RCC 7860 (cell line): Measurements from ENCODE around the gene RANBP1.
A peak's percentile ranks its signal among the peaks of the same experiment; 100 is the strongest.

Experiments used
- DNase-seq: peaks from one replicate; pipeline ENCODE4 v3.0.0-alpha.2; 2015; ENCODE audit warnings: low spot score
- FAIRE-seq: peaks from 2 replicates; lab custom pipeline; 2012; peaks lifted over from hg19 to GRCh38; lab: Jason Lieb, UNC

The RANBP1 gene

DNA sequence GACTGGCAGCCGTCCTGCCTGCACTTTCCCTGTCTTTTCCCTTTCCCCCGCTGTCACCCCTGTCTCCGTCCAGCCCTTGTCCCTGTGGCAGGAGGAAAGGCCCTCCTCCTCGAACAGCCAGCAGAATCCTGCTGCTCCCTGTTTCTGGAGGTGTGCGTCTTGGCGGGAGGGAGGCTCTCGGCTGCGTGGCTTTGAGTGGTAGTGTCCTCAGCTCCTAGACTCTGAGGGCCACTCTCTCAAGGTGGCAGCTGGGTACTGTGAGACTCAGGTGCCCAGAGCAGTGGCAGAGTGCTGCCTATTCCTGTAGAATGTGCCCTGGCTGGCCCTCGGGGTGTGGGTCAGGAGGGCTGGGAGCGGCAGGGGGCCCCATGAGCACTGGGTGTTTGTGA lies 9.1 kb upstream of the RANBP1 start:
- DNase-seq (no peak), FAIRE-seq (no peak)

DNA sequence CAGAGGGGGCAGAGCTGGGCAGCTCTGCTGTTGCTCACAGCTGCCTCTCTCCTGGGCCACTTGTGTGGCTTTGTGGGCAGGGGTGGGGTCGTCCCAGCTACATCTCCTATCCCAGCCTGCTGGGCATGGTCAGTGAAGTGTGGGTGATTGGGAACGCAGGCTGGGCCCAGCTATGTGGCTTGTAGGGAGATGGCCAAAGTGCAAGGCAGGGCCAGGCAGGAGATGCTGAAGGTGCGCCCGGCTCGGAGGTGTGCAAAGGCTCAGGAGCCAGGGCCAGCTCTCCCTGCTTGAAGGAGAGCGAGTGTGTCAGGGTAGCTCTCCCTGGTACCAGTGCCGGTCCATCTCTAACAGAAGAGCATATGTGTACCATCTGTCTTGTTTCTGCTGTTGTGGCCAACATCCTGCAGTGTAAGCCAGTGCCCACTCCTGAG lies 8.4 kb upstream of the RANBP1 start:
- FAIRE-seq (no peak), DNase-seq (no peak)

DNA sequence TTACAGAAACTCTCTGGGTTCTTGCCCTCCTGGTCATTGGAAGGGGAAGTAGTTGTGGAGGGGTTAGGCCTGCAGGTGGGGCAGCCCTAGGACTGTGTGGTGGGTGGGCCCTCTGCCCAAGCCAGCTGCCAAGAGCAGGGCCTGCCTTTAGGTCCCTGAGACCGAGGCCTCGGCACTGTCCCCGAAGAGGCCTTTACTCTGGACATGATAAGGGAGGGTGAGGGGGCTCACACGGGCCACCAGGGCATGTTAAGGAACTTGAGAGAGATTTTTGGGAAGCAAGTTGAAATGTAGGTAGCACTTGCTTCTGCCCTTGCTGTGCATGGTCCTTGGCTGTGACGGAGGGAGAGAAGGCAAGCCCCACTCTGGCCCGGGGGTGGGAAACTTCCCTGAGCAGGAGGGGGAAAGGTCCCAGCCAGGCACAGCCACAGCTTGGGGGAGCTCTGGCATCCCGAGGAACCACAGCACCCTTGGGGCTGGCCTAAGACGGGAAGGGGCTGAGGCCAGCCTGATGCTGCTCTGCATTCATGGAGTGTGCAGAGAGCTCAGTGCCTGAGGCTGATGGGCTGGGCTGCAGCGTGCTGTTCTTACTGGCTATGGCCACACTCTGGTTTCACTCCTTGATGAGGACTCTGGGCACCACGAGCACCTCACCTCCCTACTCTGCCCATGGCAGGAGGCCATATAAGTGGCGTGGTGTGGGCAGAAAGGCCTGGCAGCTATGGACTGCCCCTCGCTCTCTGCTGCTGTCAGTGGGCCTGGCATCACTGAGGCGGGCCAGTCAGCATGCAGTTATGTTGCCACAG lies 7.8 kb upstream of the RANBP1 start:
- no peak for DNase-seq
- no peak for FAIRE-seq

DNA sequence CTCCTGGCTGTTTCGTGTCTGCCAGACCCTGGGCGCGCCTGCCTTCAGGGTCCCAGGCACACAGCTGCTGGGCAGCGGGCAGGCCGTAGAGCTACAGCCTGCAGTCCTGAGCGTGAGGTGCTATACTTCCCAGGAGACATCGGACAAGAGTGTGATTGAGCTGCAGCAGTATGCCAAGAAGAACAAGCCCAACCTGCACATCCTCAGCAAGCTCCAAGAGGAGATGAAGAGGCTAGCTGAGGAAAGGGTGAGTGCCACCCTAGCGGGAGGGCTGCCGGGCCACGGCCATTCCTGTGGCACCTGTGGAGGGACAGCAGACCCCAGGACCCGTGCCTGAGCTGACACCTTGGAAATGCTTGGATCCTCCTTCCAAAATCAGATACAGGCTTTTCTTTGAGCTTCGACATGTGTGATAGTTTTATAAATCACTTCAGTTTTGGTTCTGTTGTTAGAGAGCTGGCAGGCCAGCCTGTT lies 7.1 kb upstream of the RANBP1 start:
- no peak for DNase-seq
- FAIRE-seq, result no peak

DNA sequence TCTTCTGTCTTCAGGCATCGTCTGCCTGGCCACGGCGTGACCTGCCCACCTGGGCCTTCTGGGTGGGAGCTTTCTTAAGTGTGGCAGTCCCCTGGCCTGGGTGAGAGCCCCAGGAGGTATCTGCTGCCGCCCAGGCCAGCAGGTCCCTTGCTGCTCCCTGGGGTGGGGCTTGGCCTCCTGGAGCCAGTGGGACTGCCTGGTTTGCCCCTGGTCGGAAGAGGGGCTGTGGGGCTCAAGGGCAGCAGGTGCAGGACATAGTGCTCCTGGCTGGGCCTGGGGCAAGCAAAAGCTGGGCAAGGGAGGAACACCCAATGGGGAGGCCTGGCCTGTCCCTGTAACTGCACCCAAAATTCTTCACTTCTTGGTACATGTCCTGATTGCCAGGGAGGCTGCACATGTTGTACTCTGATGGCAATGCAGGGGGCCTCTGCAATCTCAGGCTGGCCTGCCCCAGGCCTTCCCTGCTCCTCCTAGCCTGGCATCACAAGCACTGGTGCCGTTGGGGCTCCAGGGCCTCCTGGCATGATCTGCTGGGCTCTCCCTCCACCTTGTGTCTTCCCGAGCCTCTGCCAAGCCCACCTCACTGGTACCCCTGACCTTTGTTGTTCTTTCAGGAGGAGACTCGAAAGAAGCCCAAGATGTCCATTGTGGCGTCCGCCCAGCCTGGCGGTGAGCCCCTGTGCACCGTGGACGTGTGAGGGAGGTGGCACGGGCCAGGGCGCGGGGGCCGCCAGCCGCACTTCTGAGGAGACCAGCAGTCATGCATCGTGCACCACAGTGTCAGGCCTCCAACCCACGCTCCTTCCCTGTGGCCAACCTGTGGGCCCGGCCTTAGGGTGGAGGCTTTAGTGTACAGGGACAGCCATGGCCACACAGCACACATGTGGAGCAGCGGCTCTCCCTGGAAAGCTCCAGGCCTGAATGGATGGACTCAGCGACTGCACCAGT lies 6.2 kb upstream of the RANBP1 start:
- no peak for FAIRE-seq
- DNase-seq, result no peak

DNA sequence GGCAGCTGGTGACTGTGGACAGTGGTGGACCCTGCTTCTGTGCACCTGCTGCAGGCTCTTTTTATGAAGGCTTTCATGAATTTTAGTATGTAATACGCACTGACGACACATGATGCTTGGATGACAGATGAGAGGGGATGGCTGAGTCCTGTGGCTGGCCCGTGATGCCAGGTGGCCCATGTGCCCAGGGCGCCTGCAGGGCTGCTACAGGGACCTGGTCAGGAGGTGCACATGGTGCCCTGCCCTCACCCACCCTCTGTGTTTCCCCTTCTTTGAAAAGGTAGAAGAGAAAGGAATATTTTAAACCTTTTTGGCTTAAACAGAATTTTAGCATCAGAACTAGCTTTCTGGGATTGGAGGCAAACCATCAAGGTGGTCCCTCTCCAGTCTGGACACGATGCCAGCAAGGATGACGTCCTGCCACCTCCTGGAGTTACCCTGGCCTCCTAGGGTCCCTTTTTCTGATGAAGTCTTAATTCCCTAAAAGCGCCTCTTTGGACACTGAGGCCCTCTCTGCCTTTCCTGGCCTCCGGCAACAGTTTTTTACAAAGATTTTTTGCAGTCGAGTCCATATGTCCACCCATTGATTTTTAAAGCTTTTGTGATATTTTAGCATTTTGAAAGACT lies 5.4 kb upstream of the RANBP1 start:
- no peak for DNase-seq
- FAIRE-seq, result no peak

DNA sequence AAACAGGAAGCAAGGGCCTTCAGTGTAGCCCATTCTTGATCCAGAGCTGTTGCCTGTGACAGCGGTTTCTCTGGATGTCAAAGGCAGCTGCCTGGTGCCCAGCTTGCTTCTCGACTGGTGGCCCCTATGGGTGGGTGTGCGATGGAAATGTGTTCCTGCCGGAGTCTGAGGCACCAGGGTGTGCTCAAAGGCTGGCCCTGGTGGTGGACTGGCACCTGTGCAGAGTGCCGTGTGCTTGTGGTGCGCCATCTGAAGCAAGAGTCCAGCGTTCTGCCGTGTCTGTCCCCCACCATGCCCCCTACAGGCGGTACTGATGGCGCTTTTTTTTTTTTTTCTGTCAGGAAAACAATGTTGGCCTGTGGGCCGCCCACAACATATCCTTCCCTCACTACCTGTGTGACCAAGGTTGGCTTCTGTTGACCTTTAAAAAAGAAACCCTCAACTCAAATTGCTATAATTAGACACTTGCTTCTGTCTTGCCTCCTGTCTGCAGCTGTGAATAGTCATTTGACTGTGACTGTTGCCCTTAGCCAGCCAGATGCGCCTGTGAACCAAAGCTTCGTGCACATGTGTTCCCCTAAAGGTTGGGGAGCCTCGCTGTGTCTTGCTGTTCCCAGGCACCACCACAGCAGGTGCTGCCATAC lies 4.7 kb upstream of the RANBP1 start:
- no peak for FAIRE-seq
- peak; percentile 29 for DNase-seq

DNA sequence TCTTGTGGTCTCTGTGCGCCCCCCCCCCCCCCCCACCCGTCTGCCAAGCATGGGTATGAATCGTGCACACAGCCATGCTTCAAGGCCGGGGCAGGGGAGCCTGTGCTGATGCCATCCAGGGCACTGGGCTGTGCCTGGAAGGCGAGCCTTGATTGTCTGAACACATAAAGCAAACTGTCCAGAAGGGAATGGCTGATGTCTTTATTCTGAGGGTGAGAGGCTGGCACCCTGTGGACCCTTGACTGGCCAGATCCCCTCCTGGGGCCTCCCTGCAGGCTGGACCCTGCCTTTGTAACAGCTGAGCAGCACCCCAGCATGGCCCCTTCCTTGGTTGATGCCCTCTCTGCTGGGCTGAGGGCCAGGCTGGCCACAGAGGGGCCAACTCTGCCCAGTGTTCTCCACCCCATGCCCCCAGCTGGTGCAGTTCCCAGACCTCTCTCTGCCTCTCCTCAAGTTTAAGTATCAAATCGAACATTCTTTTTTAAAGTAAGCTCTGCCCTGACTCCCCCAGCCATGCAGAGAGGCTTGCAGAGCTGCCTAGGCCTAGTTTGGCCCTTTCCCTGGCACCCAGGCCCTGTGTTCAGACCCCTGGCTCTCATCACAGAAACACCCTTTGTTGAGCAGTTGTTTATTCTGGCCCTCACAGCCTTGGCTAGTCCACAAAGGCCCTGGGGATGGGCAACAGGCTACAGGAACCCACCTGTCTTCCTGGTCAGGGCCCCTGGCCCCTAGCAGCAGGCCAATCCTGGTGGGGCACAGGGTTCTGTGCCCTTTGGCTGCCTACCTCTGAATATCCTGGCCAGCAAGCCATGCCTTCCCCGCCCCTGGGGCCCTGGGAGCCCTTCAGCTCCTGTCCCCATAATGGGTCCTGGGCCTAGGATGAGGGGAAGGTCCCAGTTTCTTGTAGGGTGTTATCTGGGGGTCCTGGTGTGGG lies 3.9 kb upstream of the RANBP1 start:
- no peak for DNase-seq
- no peak for FAIRE-seq

DNA sequence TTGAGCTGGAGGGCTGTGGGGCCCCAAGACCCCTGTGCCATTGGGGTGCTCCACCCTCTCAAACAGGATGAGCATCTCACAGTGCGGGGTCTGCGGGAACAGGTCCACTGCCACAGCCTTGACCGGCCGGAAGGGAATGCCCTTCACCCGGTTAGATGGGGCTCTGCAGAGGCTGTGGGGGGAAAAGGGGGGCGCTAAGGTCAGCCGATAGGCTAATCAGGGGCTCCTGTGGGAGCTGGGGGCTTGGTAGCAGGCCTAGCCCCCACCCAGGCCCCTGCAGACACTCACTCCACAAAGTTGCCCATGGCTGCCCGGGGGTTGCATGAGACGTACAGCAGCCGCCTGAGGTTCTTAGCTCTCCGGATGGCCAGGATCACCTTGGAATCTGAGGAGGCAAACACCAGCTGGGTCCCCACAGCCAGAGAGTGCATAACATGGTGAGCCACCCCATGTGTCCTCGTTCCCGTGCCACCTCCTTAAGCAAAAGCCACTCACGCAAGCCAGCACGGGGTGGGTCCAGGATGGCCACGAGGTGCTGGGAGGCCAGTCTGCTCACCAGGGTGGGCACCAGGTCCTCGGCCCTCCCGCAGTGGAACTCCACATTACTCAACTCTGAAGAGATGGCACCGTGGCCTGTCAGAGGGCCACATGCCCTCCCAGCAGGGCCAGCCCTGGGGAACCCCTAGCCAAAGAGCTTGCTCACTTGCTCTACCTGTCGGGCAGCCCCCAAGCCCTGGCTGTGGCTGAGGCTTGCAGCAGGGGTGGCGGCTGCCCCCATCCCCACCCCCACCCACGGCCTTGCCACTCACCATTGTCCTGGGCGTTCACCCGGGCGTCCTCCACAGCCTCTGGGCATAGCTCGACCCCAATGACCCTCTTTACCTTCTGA lies 3.0 kb upstream of the RANBP1 start:
- DNase-seq (no peak), FAIRE-seq (no peak)

DNA sequence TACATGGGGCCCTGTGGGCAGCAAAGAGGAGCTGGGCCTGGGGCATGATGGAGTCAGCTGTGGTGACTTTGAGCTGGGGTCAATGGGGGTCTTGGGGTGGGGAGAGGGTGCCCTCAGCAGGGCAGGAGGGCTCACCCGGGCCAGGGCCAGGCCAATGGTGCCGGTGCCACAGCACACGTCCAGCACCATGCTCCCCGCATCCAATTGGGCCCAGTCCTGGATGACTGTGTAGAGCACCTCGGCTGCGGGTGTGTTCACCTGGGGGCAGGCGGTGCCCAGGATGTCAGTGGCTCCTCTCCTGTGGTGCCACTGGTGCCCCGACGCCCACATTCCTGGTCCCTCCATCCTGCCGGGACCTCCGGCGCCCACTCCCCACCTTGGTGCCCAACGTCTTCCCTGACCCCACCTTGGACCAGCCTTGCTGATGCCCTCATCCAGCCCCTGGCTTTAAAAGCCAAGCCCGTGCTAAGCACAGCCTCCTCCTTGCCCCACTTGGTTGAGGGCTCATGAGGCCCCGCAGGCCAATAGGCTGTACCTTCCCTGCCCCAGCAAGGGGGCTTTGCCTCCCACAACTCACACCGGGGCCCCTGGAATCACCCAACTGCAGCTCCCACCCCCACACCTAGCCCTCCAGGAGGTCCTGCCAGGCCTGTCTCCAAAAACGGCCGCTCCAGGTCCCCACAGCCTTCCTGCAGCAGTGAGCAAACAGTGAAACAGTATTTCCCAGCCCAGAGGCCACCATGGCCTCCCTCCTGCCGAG lies 2.2 kb upstream of the RANBP1 start:
- DNase-seq, result no peak
- no peak for FAIRE-seq

DNA sequence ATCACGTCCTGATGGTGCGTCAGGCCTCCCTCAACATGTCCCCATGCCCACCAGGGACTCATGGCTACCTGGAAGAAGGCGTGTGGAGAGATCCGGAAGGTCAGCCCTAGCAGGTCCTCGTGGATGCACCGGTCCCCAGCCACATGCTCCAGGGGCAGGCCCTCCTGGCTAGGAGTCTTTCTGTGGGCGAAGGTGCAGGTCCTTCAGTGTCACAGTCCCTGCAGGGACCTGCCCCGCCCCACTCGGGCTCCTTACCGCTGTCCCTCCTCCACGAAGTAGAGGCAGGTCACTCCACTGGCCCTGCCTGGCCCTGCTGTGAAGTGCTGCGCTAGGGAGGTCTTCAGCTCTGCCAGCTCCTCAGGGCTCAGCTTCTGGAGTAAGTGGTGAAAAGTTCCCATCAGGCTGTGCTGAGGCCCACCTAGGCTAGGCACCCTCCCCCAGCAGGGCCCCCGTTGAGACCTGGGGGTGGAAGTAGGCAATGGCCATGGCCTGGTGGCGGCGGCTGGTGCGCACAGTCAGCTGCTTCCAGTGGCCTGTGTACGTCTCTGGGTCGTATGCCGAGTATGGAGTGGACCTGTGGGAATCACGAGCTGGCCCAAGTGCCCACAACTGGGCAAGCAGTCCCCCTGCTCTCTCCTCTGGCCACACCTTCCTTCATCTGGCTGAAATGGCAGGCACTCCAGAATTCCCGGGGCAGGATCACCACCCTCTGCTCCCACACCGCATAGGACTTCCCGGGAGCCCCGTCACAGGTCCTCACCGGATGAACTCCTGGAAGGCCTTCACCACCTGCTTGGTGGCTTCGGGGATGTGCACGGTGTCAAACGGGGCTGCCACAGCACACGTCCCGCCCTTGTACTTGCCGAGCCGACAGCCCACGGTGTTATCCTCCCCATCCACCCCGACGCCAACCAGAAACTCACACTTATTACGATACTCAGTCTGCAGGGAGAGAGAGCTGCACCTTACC lies 1.1 kb upstream of the RANBP1 start:
- no peak for DNase-seq
- no peak for FAIRE-seq

DNA sequence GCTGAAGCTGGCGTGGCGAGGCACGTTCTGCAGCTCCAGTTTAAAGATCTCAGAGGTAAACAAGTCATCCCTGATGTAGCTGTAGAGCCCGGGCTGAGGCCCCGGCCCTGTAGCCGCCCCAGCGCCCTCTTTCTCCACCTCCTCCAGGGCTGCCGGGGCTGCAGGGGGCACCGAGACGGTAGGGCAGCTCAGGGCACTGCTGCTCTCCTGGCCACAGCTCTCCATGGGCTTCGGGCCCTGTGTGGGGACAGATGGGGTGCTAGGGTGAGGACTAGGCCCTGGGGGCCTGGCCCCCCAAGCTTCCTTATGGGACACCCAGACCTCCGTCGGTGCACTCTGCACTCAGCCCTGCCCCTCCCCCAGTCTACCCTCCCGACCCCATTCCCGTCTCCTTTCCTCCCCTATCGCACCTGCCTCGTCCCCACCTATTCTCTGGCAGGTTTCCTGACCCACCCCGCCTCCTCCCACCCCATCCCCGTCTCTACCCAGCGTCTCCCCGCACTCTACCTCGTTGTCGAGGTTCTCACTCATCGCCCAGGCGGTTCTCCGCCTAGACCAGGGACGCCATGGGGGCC lies 559 bp downstream of the RANBP1 start:
- no peak for DNase-seq

DNA sequence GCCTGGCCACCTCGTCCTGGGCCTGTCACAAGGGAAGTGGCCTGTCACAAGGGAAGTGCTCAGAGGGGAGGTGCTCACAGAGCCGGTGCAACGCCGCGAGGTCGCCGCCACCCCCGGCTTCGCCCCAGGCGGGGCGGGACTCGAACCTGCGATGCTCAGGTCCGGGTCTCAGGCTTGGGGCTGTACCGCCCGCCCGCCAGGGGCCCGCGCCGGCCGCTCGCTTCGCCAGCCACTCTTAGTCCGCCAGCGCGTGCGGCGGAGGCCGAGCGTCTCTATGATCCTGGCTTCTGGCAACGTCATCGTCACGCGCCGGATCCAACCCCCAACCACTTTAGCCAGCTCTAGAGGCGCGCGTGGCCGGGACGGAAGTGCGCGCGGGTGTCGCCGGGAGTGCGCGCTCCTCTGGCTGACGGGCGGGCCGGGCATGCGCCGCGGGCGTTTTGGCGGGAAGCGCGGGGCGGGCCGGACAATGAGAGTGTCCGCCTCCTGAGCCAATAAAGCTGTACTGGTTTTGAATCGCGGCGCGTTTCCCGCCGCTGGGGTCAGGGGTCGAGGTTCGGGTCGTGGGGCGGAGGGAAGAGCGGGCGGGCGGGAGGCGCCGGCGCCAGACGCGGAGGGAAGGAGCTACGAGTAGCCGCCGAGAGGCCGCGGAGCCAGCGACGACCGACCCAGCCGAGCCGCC lies 1.2 kb downstream of the RANBP1 start, which contains the start of gene TRMT2A:
TSS of gene TRMT2A (minus strand) at position 276 of the 682 bp plus-strand sequence. CDS start 320 bp downstream, outside the sequence.
- DNase-seq (peak; percentile 91), FAIRE-seq (no peak)

More for the DNA sequence above, 559 bp downstream of the RANBP1 start:
- no peak for FAIRE-seq

DNA sequence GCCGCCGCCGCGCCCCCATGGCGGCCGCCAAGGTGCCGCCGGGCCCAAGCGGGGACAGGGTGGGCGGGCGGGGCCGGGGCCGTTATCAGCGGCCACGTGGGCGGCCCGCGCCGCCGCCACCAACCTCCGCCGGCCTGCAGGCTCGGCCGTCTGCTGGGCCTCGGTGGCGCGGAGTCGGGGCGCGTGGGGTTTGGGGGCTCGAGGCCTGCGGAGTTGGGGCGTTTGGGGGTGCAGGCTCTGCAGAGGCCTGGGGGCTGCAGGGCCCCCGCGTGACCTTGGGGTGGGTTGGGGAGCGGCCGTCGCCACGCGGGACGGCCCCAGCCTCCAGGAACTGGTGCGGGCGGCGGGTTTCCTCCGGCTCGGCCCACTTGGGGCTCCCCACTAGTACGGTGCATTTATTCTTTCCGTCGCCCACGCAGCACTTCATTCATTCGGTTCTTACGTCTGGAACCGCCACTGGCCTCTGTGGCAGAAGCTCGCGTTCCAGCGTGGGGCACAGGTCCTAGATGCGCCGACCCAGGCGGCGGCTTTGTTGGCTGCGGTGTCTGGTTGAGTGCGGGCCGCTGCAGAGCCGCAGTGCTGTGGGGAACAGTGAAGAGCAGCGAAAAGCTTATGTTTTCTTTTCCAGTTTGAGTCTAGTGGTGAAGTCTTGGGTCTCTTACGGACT lies 1.9 kb downstream of the RANBP1 start:
- no peak for FAIRE-seq
- no peak for DNase-seq

DNA sequence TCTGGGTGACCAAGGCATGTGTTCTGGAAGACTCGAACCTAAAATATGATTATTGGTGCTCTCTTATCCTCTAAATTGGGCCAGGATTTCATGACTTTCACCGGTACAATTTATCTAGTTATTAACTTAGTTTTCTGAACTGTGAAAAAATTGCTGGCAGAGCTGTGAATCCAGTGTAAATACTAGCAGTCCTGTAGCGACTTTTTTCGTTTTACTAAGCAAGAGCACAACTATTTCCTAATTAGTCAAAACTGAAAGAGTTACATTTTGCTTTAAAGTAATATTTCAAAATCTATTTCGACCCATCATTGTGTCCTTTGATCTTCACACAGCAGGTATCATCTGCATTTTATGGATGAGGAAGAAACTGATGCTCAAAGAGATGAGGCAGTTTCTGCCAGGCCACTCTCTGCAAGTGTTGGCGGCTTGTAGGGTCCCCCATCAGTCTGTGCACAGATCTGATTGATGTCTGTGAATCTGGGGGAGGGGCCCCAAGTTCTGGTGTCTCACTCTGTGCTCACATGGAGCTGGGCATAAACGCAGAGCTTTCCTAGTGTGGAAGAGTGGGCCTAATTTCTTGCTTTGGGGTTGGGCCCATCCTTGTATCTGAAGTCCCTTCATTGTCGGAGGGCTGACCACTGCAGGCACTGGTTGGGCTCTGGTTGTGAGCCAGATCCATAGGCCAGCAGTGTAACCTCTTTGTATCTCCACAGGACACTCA lies 2.6 kb downstream of the RANBP1 start:
- DNase-seq (no peak), FAIRE-seq (no peak)
